Measurements from ENCODE around the gene SEC23A.

DNA sequence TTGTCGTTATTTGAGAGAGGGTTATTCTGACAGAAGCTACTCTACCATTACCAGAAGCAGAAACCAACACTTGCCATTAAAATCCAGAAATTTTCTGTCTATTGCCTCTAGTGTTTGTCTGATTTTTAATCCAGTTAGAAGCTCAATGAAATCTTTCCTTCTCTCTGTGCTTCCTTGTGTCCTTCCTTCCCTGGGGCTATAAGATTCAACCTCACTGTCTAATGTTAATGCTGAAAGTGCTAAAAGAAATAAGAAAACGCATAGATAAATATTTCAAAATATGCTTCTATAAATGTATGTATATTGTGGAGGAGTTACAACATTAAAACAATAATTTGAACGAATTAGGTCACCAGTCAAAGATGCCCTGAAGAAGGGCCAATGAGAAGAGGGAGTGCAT, 120.8 kb downstream of the SEC23A start:
- TF ChIP-seq EZH2 (IDR thresholded peaks at IDR 0.05) (no peak), EZH2phosphoT487 (IDR thresholded peaks at IDR 0.05) (no peak)
- TF ChIP-seq, protein P1, sequence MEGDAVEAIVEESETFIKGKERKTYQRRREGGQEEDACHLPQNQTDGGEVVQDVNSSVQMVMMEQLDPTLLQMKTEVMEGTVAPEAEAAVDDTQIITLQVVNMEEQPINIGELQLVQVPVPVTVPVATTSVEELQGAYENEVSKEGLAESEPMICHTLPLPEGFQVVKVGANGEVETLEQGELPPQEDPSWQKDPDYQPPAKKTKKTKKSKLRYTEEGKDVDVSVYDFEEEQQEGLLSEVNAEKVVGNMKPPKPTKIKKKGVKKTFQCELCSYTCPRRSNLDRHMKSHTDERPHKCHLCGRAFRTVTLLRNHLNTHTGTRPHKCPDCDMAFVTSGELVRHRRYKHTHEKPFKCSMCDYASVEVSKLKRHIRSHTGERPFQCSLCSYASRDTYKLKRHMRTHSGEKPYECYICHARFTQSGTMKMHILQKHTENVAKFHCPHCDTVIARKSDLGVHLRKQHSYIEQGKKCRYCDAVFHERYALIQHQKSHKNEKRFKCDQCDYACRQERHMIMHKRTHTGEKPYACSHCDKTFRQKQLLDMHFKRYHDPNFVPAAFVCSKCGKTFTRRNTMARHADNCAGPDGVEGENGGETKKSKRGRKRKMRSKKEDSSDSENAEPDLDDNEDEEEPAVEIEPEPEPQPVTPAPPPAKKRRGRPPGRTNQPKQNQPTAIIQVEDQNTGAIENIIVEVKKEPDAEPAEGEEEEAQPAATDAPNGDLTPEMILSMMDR (IDR thresholded peaks at IDR 0.05), result no peak
